PC-3 (cell line): ENCODE results near the gene CSHL1.

Experiments
- CTCF ChIP-seq: fragments of 300-600 bp; sonication (generic); conservative IDR thresholded peaks from 2 replicates; pipeline ENCODE4 v1.5.1; 2017; ENCODE audit warnings: antibody characterized with exemption, low read depth, mild to moderate bottlenecking, low read length
- EZH2 ChIP-seq: fragments of 300-600 bp; sonication (generic); IDR thresholded peaks from one replicate; pipeline ENCODE4 v1.6.1; 2017; ENCODE audit warnings: antibody characterized with exemption, mild to moderate bottlenecking, low read length; ENCODE audit not compliant: unreplicated experiment
- EZH2phosphoT487 ChIP-seq: fragments of 300-600 bp; sonication (generic); IDR thresholded peaks from 2 replicates; pipeline ENCODE4 v1.6.1; 2018; ENCODE audit warnings: mild to moderate bottlenecking, antibody characterized with exemption, low read length, borderline replicate concordance

GRCh38 chr17:63939401-63939800 lies 28.3 kb upstream of the CSHL1 start:
- TF ChIP-seq EZH2 (no peak), CTCF (no peak), EZH2phosphoT487 (no peak)
